ENCODE data around the gene VASN.

GRCh38 chr16:4431023-4431422, 59.4 kb downstream of the VASN start:
- TF ChIP-seq POLR2AphosphoS5 (IDR thresholded peaks at IDR 0.05; ENCODE audit: low read depth, low read length), result 0 out of 2 replicates have a peak, but pooled peaks have one; percentile 15
- TF ChIP-seq TAF1 (IDR thresholded peaks at IDR 0.05; ENCODE audit: borderline replicate concordance, insufficient read depth, low read length), result no peak
- TF ChIP-seq REST (IDR thresholded peaks at IDR 0.05; ENCODE audit: insufficient read depth in 1 of 2, low read depth in 2 of 2, low read length in 2 of 2), result no peak
- TF ChIP-seq SIN3A (IDR thresholded peaks at IDR 0.05; ENCODE audit: borderline replicate concordance, insufficient read depth, low read length), result no peak

All from PFSK-1 (cell line).